H9 (cell line): ENCODE results near the gene MIPOL1. TPM values are rescaled to one million over a fixed set of nuclear protein-coding genes. Genes with fewer than 3 reads are reported as not detected.

Experiments
- DNase-seq: peaks from one replicate; pipeline ENCODE4 v3.0.0-alpha.2; 2017
- H2AFZ ChIP-seq: one replicate; pipeline ENCODE4 v1.6.1; 2013; ENCODE audit warnings: mild to moderate bottlenecking, low read length, control low read depth, moderate library complexity
- H2AK5ac ChIP-seq: 2 replicates; pipeline ENCODE4 v1.6.1; 2013; ENCODE audit warnings: low read length, control low read depth, mixed read lengths; ENCODE audit not compliant: insufficient read length
- H2BK120ac ChIP-seq: one replicate; pipeline ENCODE4 v1.6.1; 2013; ENCODE audit warnings: low read depth, mild to moderate bottlenecking, low read length, control low read depth, inconsistent platforms; ENCODE audit not compliant: poor library complexity, severe bottlenecking
- H2BK12ac ChIP-seq: 2 replicates; pipeline ENCODE4 v1.6.1; 2013; ENCODE audit warnings: low read length, control low read depth, mixed read lengths, low read depth; ENCODE audit not compliant: insufficient read length
- H2BK15ac ChIP-seq: 2 replicates; pipeline ENCODE4 v1.6.1; 2013; ENCODE audit warnings: low read depth, low read length, control low read depth
- H2BK20ac ChIP-seq: one replicate; pipeline ENCODE4 v1.6.1; 2013; ENCODE audit warnings: low read depth, mild to moderate bottlenecking, low read length, control low read depth, inconsistent platforms; ENCODE audit not compliant: poor library complexity, severe bottlenecking
- H2BK5ac ChIP-seq: 2 replicates; pipeline ENCODE4 v1.6.1; 2013; ENCODE audit warnings: low read length, control low read depth, mixed read lengths; ENCODE audit not compliant: insufficient read length
- H3K14ac ChIP-seq: 2 replicates; pipeline ENCODE4 v1.6.1; 2013; ENCODE audit warnings: low read length, control low read depth; ENCODE audit not compliant: insufficient read depth
- H3K18ac ChIP-seq: 2 replicates; pipeline ENCODE4 v1.6.1; 2013; ENCODE audit warnings: low read depth, mild to moderate bottlenecking, mixed read lengths, low read length, control low read depth; ENCODE audit not compliant: insufficient read length
- H3K23ac ChIP-seq: 2 replicates; pipeline ENCODE4 v1.6.1; 2013; ENCODE audit warnings: low read length, control low read depth, mixed read lengths, low read depth; ENCODE audit not compliant: insufficient read length
- H3K23me2 ChIP-seq: 2 replicates; pipeline ENCODE4 v1.6.1; 2013; ENCODE audit warnings: low read depth, mild to moderate bottlenecking, mixed read lengths, low read length, control low read depth; ENCODE audit not compliant: insufficient read length, poor library complexity, severe bottlenecking
- H3K27ac ChIP-seq: 2 replicates; pipeline ENCODE4 v1.5.1; 2013; ENCODE audit warnings: low read length, control low read depth, mixed read lengths, low read depth; ENCODE audit not compliant: insufficient read length
- H3K27me3 ChIP-seq: 2 replicates; pipeline ENCODE4 v1.6.1; 2013; ENCODE audit warnings: low read length, control low read depth, inconsistent platforms; ENCODE audit not compliant: insufficient read depth
- H3K4ac ChIP-seq: 2 replicates; pipeline ENCODE4 v1.6.1; 2013; ENCODE audit warnings: low read depth, mild to moderate bottlenecking, control low read depth, inconsistent platforms, low read length, moderate library complexity
- H3K4me1 ChIP-seq: 2 replicates; pipeline ENCODE4 v1.6.1; 2013; ENCODE audit warnings: low read length, control low read depth, inconsistent platforms; ENCODE audit not compliant: insufficient read depth
- H3K4me2 ChIP-seq: 2 replicates; pipeline ENCODE4 v1.6.1; 2013; ENCODE audit warnings: low read length, control low read depth, mixed read lengths; ENCODE audit not compliant: insufficient read length, insufficient read depth
- H3K56ac ChIP-seq: 2 replicates; pipeline ENCODE4 v1.6.1; 2013; ENCODE audit warnings: low read depth, mild to moderate bottlenecking, mixed read lengths, low read length, control low read depth; ENCODE audit not compliant: insufficient read length
- H3K79me1 ChIP-seq: 2 replicates; pipeline ENCODE4 v1.6.1; 2013; ENCODE audit warnings: low read depth, mild to moderate bottlenecking, moderate library complexity, low read length, control low read depth, inconsistent platforms; ENCODE audit not compliant: insufficient read depth, poor library complexity, severe bottlenecking
- H3K79me2 ChIP-seq: 2 replicates; pipeline ENCODE4 v1.6.1; 2013; ENCODE audit warnings: low read length, control low read depth, inconsistent platforms; ENCODE audit not compliant: insufficient read depth
- H3K9ac ChIP-seq: 2 replicates; pipeline ENCODE4 v1.6.1; 2013; ENCODE audit warnings: low read length, control low read depth, mixed read lengths; ENCODE audit not compliant: insufficient read length; ENCODE audit errors: extremely low read depth
- H3K9me3 ChIP-seq: one replicate; pipeline ENCODE4 v1.6.1; 2013; ENCODE audit warnings: low read depth, low read length, inconsistent platforms; ENCODE audit not compliant: control insufficient read depth
- H3T11ph ChIP-seq: one replicate; pipeline ENCODE4 v1.6.1; 2013; ENCODE audit warnings: mild to moderate bottlenecking, low read length, control low read depth, inconsistent platforms
- H4K20me1 ChIP-seq: one replicate; pipeline ENCODE4 v1.6.1; 2013; ENCODE audit not compliant: control insufficient read depth, insufficient read length, insufficient read depth
- H4K5ac ChIP-seq: 2 replicates; pipeline ENCODE4 v1.6.1; 2013; ENCODE audit warnings: low read depth, mild to moderate bottlenecking, mixed read lengths, low read length, control low read depth; ENCODE audit not compliant: insufficient read length
- H4K8ac ChIP-seq: replicated peaks from 2 replicates; pipeline ENCODE4 v1.6.1; 2013; ENCODE audit warnings: low read length, control low read depth, mixed read lengths, low read depth; ENCODE audit not compliant: insufficient read length
- H4K91ac ChIP-seq: 2 replicates; pipeline ENCODE4 v1.6.1; 2013; ENCODE audit warnings: low read depth, mild to moderate bottlenecking, moderate library complexity, mixed read lengths, low read length, control low read depth; ENCODE audit not compliant: insufficient read length
- H3K27ac Mint-ChIP-seq, 3 experiments: 2 replicates in 2 of 3; 3 replicates in 1 of 3; pipeline ENCODE4 v1.8.0; 2020 to 2021; ENCODE audit warnings: mixed read lengths in 3 of 3, mild to moderate bottlenecking in 1 of 3, moderate library complexity in 1 of 3
- H3K27me3 Mint-ChIP-seq: 2 replicates; pipeline ENCODE4 v1.8.0; 2021; ENCODE audit warnings: low read depth, mild to moderate bottlenecking, moderate library complexity, mixed read lengths
- H3K36me3 Mint-ChIP-seq, 3 experiments: 2 replicates in 2 of 3; 3 replicates in 1 of 3; pipeline ENCODE4 v1.8.0; 2020 to 2021; ENCODE audit warnings: low read depth in 3 of 3, mixed read lengths in 3 of 3; ENCODE audit not compliant: insufficient read depth in 1 of 3
- H3K4me1 Mint-ChIP-seq, 2 experiments: 2 replicates each; pipeline ENCODE4 v1.8.0; 2020; ENCODE audit warnings: mixed read lengths in 2 of 2
- H3K4me3 Mint-ChIP-seq, 2 experiments: 2 replicates in 1 of 2; 3 replicates in 1 of 2; pipeline ENCODE4 v1.8.0; 2020 to 2021; ENCODE audit warnings: mild to moderate bottlenecking in 2 of 2, mixed read lengths in 2 of 2, moderate library complexity in 1 of 2
- H3K9me3 Mint-ChIP-seq, 2 experiments: 2 replicates in 1 of 2; 3 replicates in 1 of 2; pipeline ENCODE4 v1.8.0; 2020; ENCODE audit warnings: mild to moderate bottlenecking in 2 of 2, mixed read lengths in 2 of 2, moderate library complexity in 1 of 2
- WGBS: extraction: QIAGEN DNeasy Blood & Tissue Kit; methylation state at CpG from one replicate; pipeline ENCODE4 v1.1.7; 2013; ENCODE audit warnings: missing lambda C conversion rate, low lambda C conversion rate, mixed read lengths; ENCODE audit not compliant: insufficient read length; ENCODE audit errors: extremely low coverage; 5-methylcytosine and 5-hydroxymethylcytosine counted together
- total RNA-seq: library from RNA; stranded (reverse); gene quantifications from 2 replicates; pipeline ENCODE4 v1.2.1, GENCODE V29; 2021
- TF ChIP-seq, protein P1 (sequence below): fragments of 200-600 bp; sonication (generic); conservative IDR thresholded peaks from 3 replicates; pipeline ENCODE4 v1.8.0; 2021; ENCODE audit warnings: antibody characterized with exemption, mild to moderate bottlenecking

MIPOL1 gene
- total RNA-seq, 1 experiment from 2014 or later = 15.6 TPM

DNA sequence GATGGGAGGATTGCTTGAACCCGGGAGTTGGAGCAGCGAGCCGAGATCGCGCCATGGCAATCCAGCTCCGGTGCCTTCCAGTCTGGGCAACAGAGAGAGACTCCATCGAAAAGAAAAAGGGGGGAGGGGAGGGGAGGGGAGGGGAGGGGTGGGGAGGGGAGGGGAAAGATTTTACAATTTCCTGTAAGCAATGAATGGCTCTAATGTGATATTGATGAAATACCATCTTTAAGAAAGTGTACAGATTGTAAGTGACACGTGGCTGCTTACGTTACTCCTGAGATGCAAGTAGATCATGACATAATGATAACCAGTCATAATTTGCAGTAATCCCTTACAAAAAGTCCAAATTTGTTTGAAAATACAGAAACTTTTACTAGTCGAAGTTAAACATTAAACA, 26.7 kb upstream of the MIPOL1 start:
- Histone ChIP-seq H3K4ac (no peak overlapping the region), H2AK5ac (no peak overlapping the region), H3K27ac (no peak overlapping the region), H2BK15ac (no peak overlapping the region), H3K27me3 (no peaks in the 10 kb centered on the region), H4K5ac (no peak overlapping the region), H2BK12ac (no peak overlapping the region), H3K14ac (no peak overlapping the region), H3K9ac (no peak overlapping the region), H4K8ac (no peak overlapping the region), H2AFZ (no peak overlapping the region), H3K79me2 (no peaks in the 10 kb centered on the region), H2BK5ac (no peak overlapping the region), H3K9me3 (no peaks in the 10 kb centered on the region), H3K56ac (no peak overlapping the region), H4K20me1 (no peaks in the 10 kb centered on the region), H3T11ph (no peak overlapping the region), H4K91ac (no peak overlapping the region), H3K79me1 (no peaks in the 10 kb centered on the region), H2BK120ac (no peak overlapping the region), H3K18ac (no peak overlapping the region), H3K4me1 (peaks cover 17% of the 10 kb centered on the region; the same call in 1 of the 2 replicates), H3K23ac (no peak overlapping the region), H3K23me2 (peaks cover 6% of the 10 kb centered on the region), H2BK20ac (no peak overlapping the region), H3K4me2 (no peak overlapping the region)
- Mint-ChIP-seq H3K9me3 (no peaks in the 10 kb centered on the region; a peak in 1 of 5 replicates), H3K4me1 (peaks cover 44 to 61% of the 10 kb centered on the region in 2 experiments), H3K36me3 (peaks cover 0 to 4% (median 0%) of the 10 kb centered on the region in 3 experiments; a peak in 1 of 7 replicates), H3K27ac (no peak overlapping the region), H3K4me3 (no peak overlapping the region; a peak in 1 of 5 replicates), H3K27me3 (no peaks in the 10 kb centered on the region)
- TF ChIP-seq, protein P1, sequence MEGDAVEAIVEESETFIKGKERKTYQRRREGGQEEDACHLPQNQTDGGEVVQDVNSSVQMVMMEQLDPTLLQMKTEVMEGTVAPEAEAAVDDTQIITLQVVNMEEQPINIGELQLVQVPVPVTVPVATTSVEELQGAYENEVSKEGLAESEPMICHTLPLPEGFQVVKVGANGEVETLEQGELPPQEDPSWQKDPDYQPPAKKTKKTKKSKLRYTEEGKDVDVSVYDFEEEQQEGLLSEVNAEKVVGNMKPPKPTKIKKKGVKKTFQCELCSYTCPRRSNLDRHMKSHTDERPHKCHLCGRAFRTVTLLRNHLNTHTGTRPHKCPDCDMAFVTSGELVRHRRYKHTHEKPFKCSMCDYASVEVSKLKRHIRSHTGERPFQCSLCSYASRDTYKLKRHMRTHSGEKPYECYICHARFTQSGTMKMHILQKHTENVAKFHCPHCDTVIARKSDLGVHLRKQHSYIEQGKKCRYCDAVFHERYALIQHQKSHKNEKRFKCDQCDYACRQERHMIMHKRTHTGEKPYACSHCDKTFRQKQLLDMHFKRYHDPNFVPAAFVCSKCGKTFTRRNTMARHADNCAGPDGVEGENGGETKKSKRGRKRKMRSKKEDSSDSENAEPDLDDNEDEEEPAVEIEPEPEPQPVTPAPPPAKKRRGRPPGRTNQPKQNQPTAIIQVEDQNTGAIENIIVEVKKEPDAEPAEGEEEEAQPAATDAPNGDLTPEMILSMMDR = no peak
- WGBS = no CpG with 5 or more reads among the region's 10 CpGs
- no peak for DNase-seq
